Stromal cell of bone marrow (primary cell): ENCODE results near the gene PGA3.
"Not testable (repeated sequence)": the region's sequence is repeated elsewhere in the genome, so short reads cannot be mapped to it uniquely, and the experiment has no call there.

Experiments used
- DNase-seq: peaks from one replicate; pipeline ENCODE4 v3.0.0-alpha.2; 2012; ENCODE audit warnings: low read depth

PGA3 gene

DNA sequence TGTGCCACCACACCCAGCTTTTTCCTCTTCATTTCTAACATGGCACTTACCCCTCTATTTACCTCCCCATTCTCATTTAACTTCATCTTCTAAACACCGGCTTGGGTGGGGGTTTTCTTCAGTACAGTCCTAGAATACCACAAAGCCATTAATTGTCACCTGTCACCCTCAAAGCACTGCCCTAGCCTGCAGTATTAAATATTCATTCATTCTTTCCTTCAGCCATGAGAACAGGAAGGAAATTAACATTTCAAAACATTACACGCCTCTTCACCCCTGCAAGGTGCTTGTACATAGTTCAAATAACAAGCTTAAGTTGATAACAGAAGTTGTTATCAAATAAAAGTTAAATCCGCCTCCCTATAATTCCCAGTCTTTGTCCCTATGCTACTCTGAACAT, 31.4 kb upstream of the PGA3 start:
- no peak for DNase-seq

DNA sequence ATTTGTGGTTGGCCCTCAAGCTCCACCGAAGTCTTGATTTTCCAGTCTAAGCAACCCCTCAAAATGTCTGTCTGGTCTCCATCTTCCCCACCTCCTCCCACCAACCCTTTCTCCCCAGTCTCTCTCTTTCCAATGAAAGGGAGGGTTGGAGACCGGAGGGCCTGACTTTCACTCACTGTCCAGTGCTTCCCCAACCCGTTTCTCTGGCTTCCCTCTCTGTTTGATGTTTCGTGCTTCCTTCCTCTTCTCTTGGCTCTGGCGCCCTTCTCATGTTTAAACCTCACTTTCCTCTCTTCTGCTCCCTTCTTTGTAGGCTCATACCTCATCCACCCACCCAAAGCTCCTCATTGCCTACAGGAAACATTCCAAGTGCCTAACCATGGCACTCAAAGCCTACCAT, 31.0 kb upstream of the PGA3 start:
- no peak for DNase-seq

DNA sequence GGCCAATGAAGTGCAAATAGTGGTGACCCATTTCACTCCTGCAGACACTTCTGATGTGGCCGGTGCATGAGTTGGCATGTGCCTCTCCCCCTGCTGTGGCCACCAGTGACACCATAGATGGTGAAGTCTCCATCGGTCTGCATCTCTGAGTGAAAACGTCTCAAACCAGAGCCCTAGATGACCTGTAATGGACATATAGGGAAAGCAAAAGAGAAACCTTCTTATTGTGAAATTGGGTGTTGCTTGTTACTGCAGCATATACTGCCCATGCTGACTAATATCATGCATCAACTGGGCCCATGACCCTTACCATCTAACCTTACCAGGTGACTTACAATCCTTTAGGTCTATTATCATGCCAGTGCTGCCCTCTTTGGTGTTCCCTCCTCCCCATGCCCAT, 30.4 kb upstream of the PGA3 start:
- DNase-seq = no peak

GRCh38 chr11:61173456-61173855, 29.9 kb upstream of the PGA3 start:
- no peak for DNase-seq

DNA sequence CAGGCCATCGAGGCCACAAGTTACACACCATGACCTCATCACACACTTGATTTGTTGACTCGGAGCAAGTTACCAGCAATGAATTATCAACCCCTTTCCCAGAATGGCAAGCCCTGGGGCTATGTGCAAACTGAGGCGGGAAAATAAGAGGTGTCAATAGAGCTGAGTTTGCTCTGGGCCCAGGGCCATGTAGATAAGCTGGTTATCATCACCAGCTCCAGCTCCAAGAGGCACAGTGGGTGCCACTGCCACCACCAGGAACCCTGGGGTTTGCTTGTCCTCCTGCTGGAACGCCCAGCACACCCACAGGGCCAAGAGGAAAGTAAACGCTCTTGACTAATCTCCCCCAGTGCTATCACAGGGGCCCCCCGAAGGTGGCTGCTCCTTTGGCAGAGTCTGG, 29.0 kb upstream of the PGA3 start:
- DNase-seq = no peak

DNA sequence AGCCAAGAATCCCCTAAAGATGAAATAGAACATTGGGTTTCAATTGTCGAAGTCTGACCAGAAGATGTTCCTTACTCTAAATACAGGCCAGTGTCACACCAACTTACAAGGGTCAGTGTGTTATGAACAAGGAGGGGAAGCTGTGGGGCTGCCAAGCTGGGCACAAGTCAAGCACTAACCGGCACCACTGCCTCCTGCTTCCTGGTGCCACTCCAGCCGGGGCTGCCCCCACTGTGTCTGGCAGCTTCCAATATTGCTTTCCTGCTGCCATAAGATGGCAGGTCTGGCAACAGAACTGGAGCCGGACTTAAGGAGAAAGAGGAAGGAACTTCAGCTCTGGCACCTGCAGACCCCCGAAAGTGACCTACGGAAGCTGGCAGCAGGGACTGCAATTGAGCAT, 28.4 kb upstream of the PGA3 start:
- DNase-seq = no peak

DNA sequence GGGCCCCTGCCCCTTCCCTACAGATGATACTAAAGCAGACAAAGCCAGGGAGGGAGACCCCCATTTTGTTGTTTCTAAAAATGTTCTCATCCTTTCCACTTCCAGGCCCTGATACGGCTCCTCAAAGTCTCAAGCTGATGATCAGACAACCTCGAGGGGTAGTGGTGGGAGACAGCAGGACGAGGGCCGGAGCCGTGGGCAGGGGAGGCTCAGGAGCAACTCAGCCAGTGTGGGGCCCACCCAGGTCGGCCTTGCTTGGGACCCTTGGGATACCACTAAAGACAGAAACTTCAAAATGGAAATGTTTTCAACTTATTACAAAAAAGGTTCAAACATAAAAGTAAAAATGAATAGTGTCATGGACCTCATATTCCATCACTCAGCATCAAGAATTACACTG, 26.9 kb upstream of the PGA3 start:
- DNase-seq = no peak

DNA sequence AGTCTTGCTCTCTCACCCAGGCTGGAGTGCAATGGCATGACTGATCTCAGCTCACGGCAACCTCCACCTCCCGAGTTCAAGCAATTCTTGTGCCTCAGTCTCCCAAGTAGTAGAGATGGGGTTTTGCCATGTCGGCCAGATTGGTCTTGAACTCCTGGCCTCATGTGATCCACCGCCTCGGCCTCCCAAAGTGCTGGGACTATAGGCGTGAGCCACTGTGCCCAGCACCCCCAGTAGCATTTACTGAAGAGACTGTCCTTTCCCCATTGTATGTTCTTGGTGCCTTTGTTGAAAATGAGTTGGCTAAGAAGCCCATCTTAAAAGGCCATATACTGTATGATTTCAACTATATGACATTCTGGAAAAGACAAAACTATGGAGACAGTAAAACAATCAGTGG, 23.1 kb upstream of the PGA3 start:
- DNase-seq = not testable (repeated sequence)

DNA sequence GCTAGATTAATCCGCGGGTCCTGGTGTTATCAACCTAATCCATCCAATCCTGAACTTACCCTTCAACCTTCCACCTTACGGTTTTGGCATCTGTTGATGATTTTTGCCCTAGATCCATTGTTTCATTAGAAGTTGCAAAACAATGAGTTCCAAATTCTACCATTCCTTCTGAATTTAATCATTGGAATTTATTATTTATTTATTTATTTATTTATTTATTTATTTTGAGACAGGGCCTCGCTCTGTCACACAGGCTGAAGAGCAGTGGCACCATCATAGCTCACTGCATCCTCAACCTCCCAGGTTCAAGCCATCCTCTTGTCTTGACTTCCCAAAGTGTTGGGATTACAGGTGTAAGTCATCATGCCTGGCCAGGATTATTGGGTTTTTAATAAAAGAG, 21.8 kb upstream of the PGA3 start:
- DNase-seq = no peak

DNA sequence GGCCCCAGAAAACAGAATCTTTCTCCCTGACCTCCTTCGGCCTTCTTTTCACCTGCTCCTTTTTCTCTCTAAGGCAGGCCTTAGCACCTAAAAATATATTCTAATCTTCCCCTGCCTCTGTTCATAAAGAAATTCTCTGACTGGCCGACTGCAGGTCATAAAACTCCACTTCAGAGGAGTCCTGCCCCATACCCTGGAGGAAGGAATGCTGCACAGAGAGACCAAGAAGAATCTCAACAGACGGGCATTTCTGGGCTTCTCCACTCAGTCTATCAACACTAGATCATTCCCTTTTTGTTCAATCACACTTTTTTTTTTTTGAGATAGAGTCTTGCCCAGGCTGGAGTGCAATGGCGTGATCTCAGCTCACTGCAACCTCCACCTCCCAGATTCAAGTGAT, 19.7 kb upstream of the PGA3 start:
- no peak for DNase-seq

- no peak for DNase-seq
Measured at GRCh38 chr11:61186504-61186903, 16.8 kb upstream of the PGA3 start.

GRCh38 chr11:61187505-61188130, 15.7 kb upstream of the PGA3 start:
- DNase-seq = peak; percentile 47

GRCh38 chr11:61189933-61190332, 13.4 kb upstream of the PGA3 start:
- no peak for DNase-seq

DNA sequence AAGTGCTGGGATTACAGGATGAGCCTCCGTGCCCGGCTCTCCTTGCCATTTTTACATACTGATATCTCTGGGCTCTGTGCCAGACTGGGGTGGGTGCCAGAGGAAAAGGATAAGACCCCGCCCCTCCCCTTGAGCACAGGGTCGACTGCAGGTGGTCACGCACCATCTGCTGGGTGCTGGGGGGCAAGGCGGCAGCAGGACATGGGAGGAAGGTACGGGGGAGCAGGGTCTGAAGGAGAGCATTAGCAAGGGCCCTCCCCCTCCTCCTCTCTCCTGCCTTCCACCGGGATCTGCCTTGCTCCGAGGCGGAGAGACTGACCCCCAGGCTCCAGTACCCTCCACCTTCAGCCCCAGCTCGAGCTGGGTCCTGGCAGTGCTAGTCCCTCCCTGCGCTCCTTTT, 9.7 kb upstream of the PGA3 start:
- DNase-seq = no peak

GRCh38 chr11:61194169-61194671, 9.1 kb upstream of the PGA3 start:
- DNase-seq = no peak

DNA sequence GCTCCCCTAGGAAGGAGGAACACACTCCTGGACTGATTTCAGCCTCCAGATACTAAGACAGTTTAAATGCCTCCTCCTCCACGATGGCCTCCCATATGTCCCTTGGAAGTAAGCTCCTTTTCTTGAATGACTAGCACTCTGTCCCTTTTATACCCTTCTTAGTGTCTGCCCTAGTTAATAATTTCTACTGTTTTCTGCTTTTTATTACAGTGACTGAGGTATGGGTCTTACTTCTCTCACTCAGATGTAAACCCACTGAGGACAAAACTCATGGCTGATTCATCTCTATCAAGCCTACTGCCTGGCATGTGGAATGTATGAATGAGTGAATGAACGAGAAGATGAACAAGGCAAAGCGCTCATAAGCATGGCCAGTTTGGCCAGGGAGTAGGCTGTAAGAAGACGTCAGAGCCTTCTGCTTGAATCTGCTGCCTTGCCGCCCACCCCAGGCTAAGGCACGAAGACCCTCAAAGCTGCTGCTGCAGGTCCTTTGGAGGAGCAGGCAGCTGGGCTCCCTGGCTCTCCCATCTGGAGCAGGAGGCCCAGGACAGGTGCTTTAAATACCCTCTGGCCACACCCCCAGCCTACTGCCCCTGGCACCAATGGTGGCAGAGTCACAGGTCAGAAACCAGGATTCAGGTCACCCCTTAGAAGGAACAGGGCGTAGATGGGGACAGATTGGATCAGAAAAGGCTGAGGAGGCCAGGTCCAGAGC, 8.2 kb upstream of the PGA3 start:
- no peak for DNase-seq

GRCh38 chr11:61195719-61196118, 7.6 kb upstream of the PGA3 start:
- no peak for DNase-seq

- DNase-seq = no peak
Measured at GRCh38 chr11:61198361-61198760, 5.0 kb upstream of the PGA3 start.

GRCh38 chr11:61198948-61199523, 4.3 kb upstream of the PGA3 start:
- no peak for DNase-seq

DNA sequence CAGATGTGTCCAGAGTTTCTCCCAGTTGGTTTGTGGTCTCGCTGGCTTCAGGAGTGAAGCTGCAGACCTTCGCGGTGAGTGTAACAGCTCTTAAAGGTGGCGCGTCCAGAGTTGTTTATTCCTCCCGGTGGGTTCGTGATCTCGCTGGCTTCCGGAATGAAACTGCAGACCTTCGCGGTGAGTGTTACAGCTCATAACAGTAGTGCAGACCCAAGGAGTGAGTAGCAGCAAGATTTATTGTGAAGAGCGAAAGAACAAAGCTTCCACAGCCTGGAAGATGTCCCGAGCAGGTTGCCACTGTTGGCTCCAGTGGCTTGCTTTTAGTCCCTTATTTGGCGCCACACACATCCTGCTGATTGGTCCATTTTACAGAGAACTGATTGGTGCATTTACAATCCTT, 1.8 kb upstream of the PGA3 start:
- no peak for DNase-seq

GRCh38 chr11:61203873-61204272, 558 bp downstream of the PGA3 start:
- DNase-seq = not testable (repeated sequence)

DNA sequence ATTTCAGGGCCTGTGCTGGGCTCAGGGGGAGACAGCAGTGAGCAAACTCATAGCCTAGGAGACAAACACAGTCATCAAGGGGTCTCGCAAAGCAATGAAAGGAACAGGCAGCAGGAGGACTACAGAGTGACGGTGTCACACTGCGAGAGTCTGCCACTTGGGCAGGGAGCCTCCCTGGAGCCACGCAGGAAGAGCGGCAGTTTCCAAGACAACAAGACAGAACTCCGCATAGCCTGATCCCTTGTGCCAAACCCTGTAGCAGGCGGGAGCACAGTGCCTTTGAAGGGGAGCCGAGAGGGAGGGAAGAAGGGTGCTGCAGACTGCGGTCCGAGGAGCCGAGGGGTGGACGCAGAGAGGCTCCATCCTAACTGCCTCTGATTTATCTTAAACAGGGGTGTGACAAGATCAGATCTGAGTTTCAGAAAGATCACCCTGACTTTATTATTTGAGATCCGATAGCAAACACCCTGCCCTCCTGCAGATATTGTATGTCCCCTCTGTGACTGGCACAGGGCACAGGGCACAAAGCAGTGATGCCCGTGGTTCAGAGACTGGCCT, 1.3 kb downstream of the PGA3 start:
- DNase-seq = not testable (repeated sequence)

DNA sequence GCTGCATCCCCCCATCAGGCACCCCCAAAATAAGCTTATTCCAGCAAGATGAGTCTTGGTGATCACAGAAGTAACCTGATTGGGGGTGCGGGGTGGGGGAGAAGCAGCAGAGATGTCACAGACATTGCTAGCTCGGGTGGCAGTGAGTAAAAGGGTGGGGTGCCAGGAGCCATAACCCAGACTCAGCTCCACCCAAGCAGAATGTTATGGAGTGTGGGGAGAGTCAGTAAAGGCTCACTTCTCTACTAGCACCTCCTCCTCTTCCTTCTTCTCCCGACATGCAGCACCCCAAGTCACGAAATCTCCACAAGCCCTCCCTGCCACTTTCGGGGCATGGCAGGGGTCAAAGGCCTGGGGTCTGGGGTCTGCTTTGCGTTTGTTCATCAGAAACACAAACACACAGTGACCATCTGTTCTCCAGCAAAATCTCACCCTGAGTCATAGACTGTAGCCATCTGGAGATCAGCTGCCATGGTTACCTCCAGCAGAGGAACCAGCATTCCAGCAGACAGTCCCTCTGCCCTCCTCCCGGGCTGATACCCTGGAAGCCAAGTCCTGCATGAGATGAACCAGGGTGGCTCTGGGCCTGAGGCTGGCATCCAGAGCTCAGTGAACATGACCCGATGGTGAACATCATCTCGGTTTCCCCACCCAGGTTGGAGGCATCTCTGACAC, 4.5 kb downstream of the PGA3 start:
- DNase-seq = not testable (repeated sequence)
